H4 (cell line): ENCODE measurements around the gene GAGE2A. TPM values are rescaled to one million over a fixed set of nuclear protein-coding genes. Genes with fewer than 3 reads are reported as not detected.
"Not testable (repeated sequence)": the region's sequence is repeated elsewhere in the genome, so short reads cannot be mapped to it uniquely, and the experiment has no call there.

Experiments used
- DNase-seq: peaks from one replicate; pipeline ENCODE4 v3.0.0-alpha.2; 2015; ENCODE audit warnings: low spot score
- total RNA-seq: library from RNA; depleted of rRNA; stranded (reverse); fragments of >200 nt; shearing (Covaris generic); gene quantifications from 2 replicates; pipeline ENCODE4 v1.2.3, GENCODE V29; 2014; rRNA removed

GAGE2A gene, protein sequence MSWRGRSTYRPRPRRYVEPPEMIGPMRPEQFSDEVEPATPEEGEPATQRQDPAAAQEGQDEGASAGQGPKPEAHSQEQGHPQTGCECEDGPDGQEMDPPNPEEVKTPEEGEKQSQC
- not detected in 2 replicates for total RNA-seq

DNA sequence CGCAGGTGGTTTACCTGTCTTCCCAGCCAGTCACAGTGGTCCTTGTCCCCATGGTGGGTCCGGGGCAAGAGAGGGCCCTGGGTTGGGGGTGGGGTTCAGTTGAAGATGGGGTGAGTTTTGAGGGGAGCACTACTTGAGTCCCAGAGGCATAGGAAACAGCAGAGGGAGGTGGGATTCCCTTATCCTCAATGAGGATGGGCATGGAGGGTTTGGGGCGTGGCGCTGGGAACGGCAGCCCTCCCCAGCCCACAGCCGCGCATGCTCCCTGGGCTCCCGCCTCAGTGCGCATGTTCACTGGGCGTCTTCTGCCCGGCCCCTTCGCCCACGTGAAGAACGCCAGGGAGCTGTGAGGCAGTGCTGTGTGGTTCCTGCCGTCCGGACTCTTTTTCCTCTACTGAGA lies at the start of gene GAGE2A:
Gene GAGE2A (plus strand): TSS at position 301 of the 400 bp plus-strand sequence. CDS start 1,155 bp downstream, outside the sequence.
- not testable (repeated sequence) for DNase-seq

DNA sequence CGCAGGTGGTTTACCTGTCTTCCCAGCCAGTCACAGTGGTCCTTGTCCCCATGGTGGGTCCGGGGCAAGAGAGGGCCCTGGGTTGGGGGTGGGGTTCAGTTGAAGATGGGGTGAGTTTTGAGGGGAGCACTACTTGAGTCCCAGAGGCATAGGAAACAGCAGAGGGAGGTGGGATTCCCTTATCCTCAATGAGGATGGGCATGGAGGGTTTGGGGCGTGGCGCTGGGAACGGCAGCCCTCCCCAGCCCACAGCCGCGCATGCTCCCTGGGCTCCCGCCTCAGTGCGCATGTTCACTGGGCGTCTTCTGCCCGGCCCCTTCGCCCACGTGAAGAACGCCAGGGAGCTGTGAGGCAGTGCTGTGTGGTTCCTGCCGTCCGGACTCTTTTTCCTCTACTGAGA lies 47.9 kb upstream of the GAGE2A start, which contains the start of gene GAGE12D:
Gene GAGE12D (plus strand): TSS at position 301 of the 400 bp plus-strand sequence. CDS start 1,155 bp downstream, outside the sequence.
- not testable (repeated sequence) for DNase-seq

DNA sequence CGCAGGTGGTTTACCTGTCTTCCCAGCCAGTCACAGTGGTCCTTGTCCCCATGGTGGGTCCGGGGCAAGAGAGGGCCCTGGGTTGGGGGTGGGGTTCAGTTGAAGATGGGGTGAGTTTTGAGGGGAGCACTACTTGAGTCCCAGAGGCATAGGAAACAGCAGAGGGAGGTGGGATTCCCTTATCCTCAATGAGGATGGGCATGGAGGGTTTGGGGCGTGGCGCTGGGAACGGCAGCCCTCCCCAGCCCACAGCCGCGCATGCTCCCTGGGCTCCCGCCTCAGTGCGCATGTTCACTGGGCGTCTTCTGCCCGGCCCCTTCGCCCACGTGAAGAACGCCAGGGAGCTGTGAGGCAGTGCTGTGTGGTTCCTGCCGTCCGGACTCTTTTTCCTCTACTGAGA lies 38.3 kb upstream of the GAGE2A start, which contains the start of gene GAGE12E:
Gene GAGE12E (plus strand): TSS at position 301 of the 400 bp plus-strand sequence. CDS start 1,155 bp downstream, outside the sequence.
- not testable (repeated sequence) for DNase-seq

DNA sequence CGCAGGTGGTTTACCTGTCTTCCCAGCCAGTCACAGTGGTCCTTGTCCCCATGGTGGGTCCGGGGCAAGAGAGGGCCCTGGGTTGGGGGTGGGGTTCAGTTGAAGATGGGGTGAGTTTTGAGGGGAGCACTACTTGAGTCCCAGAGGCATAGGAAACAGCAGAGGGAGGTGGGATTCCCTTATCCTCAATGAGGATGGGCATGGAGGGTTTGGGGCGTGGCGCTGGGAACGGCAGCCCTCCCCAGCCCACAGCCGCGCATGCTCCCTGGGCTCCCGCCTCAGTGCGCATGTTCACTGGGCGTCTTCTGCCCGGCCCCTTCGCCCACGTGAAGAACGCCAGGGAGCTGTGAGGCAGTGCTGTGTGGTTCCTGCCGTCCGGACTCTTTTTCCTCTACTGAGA lies 28.8 kb upstream of the GAGE2A start, which contains the start of gene GAGE12F:
Gene GAGE12F (plus strand): TSS at position 301 of the 400 bp plus-strand sequence. CDS start 1,155 bp downstream, outside the sequence.
- DNase-seq = not testable (repeated sequence)

DNA sequence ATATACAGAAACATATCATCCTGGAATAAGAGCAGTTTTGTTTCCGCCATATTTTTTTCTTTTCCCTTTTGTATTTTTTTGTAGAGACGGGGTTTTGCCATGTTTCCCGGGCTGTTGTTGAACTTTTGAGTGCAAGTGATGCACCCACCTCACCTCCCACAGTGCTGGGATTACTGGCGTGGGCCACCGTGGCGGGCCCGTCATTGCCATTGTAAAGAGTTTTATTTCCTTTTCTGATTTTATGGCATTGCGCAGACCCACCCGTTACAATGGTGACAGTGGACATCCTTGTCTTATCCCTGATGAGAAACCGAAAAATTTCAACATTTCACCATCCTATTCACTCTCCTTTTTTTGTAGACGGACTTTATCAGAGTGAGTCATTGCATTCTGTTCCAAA lies 20.6 kb upstream of the GAGE2A start:
- not testable (repeated sequence) for DNase-seq

DNA sequence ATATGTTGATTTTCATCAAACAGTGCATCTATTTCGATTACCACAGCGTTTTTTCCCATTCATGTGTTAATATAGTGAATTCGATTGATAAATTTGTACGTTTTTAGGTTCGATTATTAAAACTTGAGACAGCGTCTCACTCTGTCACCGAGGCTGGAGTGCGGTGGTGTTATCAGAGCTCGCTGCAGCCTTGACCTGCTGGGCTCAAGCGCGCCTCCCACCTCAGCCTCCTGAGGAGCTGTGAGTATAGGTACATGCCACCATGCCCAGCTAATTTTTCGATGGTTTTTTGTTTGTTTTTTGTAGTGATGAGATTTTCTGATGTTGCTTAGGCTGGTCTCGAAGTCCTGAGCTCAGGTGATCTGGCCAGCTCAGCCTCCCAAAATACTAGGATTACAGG lies 20.1 kb upstream of the GAGE2A start:
- not testable (repeated sequence) for DNase-seq

DNA sequence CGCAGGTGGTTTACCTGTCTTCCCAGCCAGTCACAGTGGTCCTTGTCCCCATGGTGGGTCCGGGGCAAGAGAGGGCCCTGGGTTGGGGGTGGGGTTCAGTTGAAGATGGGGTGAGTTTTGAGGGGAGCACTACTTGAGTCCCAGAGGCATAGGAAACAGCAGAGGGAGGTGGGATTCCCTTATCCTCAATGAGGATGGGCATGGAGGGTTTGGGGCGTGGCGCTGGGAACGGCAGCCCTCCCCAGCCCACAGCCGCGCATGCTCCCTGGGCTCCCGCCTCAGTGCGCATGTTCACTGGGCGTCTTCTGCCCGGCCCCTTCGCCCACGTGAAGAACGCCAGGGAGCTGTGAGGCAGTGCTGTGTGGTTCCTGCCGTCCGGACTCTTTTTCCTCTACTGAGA lies 19.2 kb upstream of the GAGE2A start, which contains the start of gene GAGE12G:
Gene GAGE12G (plus strand): TSS at position 301 of the 400 bp plus-strand sequence. CDS start 1,155 bp downstream, outside the sequence.
- DNase-seq = not testable (repeated sequence)

DNA sequence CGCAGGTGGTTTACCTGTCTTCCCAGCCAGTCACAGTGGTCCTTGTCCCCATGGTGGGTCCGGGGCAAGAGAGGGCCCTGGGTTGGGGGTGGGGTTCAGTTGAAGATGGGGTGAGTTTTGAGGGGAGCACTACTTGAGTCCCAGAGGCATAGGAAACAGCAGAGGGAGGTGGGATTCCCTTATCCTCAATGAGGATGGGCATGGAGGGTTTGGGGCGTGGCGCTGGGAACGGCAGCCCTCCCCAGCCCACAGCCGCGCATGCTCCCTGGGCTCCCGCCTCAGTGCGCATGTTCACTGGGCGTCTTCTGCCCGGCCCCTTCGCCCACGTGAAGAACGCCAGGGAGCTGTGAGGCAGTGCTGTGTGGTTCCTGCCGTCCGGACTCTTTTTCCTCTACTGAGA lies 9.6 kb upstream of the GAGE2A start, which contains the start of gene GAGE12H:
Gene GAGE12H (plus strand): TSS at position 301 of the 400 bp plus-strand sequence. CDS start 1,155 bp downstream, outside the sequence.
- DNase-seq = not testable (repeated sequence)

DNA sequence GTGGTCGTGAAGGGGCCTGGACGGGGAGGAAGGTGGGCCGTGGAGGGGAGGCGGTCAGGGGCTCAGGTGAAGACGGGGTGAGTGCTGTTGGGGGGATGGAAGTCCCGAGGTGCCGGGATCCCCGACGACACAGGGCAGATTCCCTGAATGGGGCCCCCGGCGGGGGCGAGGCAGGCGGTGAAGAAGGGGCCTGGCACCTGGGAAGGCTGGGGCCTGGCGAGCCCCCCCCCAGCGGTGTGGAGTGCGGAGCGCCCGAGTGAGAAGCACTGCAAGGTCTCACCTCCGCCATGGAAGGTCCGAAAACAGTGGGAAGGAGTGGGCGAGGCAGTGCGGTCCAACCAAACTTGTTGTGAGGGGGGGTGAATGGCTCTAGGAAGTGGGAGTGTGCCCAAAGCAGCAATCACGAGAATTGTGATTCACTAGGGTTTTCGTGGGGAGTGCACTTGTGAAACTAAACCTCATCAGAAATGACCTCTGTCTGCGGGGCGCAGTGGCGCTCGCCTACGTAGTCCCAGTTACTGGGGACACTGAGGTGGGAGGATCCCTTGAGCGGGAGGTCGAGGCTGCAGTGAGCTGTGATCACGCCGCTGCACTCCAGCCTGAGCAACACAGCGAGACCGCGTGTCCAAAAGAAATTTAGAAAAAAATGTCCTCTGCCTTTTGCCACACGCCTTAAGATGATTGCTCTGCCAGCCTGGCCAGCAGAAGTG lies 628 bp downstream of the GAGE2A start:
- not testable (repeated sequence) for DNase-seq

DNA sequence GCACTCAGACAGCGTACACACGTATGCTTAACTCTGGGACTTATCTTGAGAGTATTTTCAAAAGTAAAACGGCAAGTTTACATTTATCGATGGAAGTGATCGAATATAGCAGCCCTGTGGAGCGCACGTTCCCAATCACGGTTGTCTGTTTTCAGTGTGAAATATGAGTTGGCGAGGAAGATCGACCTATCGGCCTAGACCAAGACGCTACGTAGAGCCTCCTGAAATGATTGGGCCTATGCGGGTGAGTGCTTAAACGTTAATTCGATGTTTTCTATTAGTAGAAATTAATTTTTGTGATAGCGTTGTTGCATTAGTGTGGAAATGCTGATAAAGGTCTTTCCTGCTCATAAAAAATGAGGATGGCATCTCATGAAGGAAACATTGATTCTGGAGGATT lies 1.2 kb downstream of the GAGE2A start:
- DNase-seq = not testable (repeated sequence)

DNA sequence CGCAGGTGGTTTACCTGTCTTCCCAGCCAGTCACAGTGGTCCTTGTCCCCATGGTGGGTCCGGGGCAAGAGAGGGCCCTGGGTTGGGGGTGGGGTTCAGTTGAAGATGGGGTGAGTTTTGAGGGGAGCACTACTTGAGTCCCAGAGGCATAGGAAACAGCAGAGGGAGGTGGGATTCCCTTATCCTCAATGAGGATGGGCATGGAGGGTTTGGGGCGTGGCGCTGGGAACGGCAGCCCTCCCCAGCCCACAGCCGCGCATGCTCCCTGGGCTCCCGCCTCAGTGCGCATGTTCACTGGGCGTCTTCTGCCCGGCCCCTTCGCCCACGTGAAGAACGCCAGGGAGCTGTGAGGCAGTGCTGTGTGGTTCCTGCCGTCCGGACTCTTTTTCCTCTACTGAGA lies 9.4 kb downstream of the GAGE2A start, which contains the start of gene GAGE1:
Gene GAGE1 (plus strand): TSS at position 301 of the 400 bp plus-strand sequence. CDS start 1,155 bp downstream, outside the sequence.
- DNase-seq = not testable (repeated sequence)

DNA sequence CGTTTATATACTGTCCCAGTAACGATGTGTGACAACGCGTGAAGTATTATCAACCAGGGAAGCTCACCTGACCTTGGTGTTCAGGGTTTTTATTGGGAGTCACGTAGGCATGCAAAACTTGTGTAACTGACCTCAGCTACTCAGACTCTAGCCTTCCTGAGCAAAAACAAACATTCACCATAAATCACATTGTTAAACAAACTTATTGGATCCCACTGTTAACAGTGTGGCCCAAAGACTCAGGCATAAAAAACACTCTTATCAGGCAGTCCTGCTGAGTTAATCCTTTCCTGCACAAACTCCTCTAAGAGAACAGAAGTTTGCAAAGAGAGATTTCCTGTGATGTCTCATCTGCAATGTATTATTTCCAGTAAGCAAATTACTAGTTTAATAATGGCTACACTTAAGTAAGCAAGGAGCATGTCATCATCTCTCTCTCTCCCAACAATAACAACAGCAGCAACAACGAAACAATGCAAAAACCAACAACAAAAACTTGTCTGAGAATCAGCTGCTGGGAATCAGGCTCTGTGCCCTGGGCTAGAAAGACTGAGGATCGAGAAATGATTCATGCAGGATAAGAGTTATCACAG lies 21.5 kb downstream of the GAGE2A start:
- peak; percentile 21 for DNase-seq

DNA sequence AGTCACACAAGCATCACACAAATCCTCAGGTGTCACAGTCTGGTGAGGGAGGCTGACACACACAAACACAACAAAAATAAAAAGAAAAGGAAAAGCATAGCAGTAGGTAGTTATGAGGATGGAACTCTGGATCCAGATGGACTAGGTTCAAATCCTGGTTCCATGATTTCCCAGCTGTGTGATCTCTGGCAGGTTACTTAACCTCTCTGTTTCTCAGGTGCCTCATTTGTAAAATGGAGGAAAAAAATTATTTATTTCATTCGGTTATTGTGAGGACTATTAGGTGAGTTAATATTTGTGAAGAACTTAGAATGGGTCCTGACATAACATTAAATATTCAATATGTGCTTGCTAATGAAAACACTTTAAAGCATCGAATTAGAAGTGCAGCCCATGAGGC lies 29.3 kb downstream of the GAGE2A start:
- DNase-seq = no peak

DNA sequence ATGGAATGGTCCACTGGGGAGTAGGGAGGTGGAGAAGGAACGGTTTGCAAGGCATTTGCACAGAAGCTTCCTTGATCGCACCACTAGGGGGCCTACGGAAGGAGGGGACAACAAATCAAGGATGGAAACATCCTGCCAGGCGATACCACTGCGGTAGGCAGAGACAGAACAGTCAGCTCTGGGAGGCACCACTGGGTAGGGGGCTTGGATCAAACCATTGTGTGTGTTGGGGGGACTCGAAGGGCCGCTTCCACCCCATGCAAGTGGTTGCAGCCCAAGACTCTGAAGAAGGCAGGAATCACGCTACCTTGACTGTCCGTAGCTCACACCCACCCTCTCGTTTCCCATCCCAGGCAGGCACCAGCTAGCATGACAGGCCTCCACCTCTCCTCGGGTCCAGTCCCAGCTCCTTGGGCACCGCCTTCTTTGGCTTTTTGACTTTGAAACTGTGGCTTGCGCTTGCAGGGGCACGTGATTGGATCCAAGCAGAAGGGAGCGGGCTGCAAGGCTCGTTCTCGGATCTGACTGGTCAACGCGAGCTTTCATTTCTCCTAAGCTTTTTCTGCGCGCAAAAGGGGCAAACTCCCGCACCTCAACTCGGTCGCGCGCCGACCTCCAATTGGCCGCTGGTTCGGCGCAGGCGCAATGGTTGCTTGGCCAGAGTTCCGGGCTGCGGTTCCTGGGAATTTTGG lies 37.9 kb downstream of the GAGE2A start:
- DNase-seq = peak; percentile 23

DNA sequence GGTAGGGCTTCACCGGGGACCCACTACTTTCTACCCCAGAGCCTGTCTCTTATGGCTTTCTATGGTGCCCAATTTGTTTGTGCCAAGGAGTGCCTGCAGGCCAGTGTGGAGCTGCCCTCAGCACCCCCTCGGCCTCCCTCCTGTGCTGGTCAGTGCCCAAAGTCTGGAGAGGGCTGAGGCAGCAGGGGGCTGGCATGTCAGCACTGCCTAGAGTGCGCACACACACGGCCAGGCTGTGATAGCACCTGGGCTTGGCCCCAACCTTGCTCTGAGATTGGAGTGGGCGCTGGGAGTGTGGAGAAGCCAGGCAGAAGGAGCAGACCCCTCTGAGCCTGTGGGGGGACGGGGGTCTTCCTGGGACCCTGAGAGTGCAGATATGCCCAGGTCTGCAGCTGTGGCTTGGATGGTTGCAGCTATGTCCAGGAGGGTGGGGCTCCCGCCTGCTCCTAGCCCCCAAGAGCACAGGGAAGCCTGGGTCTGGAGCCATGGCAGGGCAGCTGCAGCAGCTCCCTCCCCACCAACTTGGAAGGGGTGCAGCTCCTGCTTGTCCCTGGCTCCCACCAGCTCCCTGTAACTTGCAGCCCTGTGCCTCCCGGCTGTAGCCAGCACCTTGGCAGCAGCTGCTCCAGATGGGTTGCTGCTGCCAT lies 55.8 kb downstream of the GAGE2A start:
- DNase-seq = no peak

Other genes starting within 250 kb of the GAGE2A start
- 0.90 TPM in 1 of 2 replicates, not detected in the other for gene GAGE12C, start 57.3 kb upstream of the GAGE2A start, total RNA-seq
- gene GAGE12D, start 47.8 kb upstream of the GAGE2A start, total RNA-seq = 0.90 TPM in 1 of 2 replicates, not detected in the other
- gene GAGE12E, start 38.2 kb upstream of the GAGE2A start, total RNA-seq = not detected in 2 replicates
- gene GAGE12F, start 28.7 kb upstream of the GAGE2A start, total RNA-seq = 0.35 TPM in 1 of 2 replicates, not detected in the other
- 0.35 TPM in 1 of 2 replicates, not detected in the other for gene GAGE12G, start 19.1 kb upstream of the GAGE2A start, total RNA-seq
- not detected in 2 replicates for gene GAGE12H, start 9.5 kb upstream of the GAGE2A start, total RNA-seq
- gene GAGE1, start 9.5 kb downstream of the GAGE2A start, total RNA-seq = not detected in 2 replicates
- gene PAGE1, start 106.5 kb downstream of the GAGE2A start, total RNA-seq = 0.39 and 0.41 TPM in 2 replicates
- gene PAGE4, start 239.8 kb downstream of the GAGE2A start, total RNA-seq = not detected in 2 replicates